Uterus (tissue), 2 donors: ENCODE data around the gene ANKRD55.

Source experiments
- POLR2A ChIP-seq, 2 donors: fragments of 450-650 bp; IDR thresholded peaks; one replicate each; pipeline ENCODE4 v1.6.1; 2016; ENCODE audit warnings: antibody characterized with exemption in 2 of 2, mild to moderate bottlenecking in 1 of 2, moderate library complexity in 1 of 2
- TF ChIP-seq, protein P1 (sequence below), 4 experiments: fragments of 200-600 bp in 2 of 4; fragments of 450-650 bp in 2 of 4; sonication (generic) in 2 of 4; IDR thresholded peaks; one replicate each; pipeline ENCODE4 v1.5.1; 2016 to 2019; ENCODE audit warnings: antibody characterized with exemption in 4 of 4, mild to moderate bottlenecking in 2 of 4, moderate library complexity in 1 of 4

DNA sequence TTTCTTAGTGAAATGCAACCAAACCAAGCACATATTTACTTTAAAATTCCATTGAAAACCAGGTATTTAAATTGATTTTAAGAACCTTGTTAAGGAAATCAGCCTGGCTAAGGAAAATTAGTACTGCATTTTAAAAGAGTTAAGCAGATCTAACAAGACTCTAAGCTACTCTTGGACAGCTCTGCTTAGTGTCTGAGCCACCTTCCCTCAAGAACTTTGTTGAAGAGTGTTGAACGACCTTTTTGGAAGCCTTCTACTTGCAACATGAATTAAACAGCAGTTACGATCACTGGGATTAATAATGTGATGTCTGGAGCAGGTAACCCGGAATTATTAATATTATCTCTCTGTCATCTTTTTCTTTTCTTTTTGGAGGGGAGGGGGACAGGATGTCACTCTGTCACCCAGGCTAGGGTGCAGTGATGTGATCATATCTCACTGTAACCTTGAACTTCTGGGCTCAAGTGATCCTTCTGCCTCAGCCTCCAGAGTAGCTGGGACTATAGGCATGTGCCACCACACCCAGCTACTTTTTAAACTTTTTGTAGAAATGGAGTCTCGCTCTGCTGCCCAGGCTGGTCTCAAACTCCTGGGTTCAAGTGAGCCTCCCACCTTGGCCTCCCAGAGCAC, 74.7 kb downstream of the ANKRD55 start:
- no peak for TF ChIP-seq POLR2A (IDR thresholded peaks at IDR 0.05)
- TF ChIP-seq, protein P1, sequence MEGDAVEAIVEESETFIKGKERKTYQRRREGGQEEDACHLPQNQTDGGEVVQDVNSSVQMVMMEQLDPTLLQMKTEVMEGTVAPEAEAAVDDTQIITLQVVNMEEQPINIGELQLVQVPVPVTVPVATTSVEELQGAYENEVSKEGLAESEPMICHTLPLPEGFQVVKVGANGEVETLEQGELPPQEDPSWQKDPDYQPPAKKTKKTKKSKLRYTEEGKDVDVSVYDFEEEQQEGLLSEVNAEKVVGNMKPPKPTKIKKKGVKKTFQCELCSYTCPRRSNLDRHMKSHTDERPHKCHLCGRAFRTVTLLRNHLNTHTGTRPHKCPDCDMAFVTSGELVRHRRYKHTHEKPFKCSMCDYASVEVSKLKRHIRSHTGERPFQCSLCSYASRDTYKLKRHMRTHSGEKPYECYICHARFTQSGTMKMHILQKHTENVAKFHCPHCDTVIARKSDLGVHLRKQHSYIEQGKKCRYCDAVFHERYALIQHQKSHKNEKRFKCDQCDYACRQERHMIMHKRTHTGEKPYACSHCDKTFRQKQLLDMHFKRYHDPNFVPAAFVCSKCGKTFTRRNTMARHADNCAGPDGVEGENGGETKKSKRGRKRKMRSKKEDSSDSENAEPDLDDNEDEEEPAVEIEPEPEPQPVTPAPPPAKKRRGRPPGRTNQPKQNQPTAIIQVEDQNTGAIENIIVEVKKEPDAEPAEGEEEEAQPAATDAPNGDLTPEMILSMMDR (IDR thresholded peaks at IDR 0.05), result no peak
